GM18870 (cell line): Measurements from ENCODE around the gene ZNF438.

Experiments used
- ATAC-seq: cut with Tn5 transposase; IDR thresholded peaks from one replicate; pipeline ENCODE4 v1.9.1; 2021; ENCODE audit warnings: moderate library complexity; ENCODE audit not compliant: unreplicated experiment

The ZNF438 gene

DNA sequence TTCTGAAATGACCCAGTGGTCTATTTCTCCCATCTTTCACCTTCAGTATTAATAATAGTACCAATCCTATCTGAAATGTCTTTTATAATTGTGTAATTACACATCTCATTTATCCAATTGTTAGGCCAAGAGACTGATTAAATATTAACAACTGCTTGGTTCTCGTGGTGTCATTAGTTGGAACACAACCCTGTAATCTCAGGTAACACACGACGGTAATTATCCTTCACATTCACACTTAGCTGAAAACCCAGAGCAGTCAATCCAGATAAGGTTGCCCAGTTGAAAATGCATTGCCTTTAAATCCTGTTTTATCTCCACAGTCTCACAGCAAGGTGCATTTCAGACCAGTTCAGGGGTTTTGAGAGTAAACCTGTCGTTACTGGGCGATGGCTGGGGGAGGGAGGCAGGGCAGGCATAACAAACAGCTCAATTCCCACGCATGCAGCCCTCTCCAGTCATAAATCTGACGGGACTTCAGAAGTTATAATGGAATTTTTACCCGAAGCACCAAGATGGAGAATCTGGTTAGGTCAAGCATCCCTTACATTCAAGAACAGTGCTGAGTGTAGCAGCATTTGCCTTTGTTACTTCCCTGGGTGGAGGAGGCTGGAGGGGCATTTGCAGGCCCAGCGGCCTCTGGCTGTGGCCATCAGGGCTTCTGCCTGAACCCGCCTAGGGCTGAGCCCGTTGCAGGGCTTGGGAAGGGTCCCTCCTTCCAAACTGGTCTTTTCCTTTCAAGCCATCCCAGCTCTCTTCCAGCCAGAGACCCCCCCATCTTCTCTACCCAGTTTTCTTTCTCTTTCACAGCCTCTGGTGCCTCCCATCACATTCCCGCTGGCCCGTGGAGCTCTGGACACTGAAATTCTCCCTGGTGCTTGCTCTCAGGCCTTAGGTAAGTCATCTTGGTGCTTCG, 201.1 kb downstream of the ZNF438 start:
- no peak for ATAC-seq

GRCh38 chr10:30829901-30830300, 201.8 kb downstream of the ZNF438 start:
- no peak for ATAC-seq

- ATAC-seq, result no peak
Measured at GRCh38 chr10:30828680-30829079, 203.0 kb downstream of the ZNF438 start.

GRCh38 chr10:30828164-30828563, 203.5 kb downstream of the ZNF438 start:
- no peak for ATAC-seq

GRCh38 chr10:30827531-30828120, 204.0 kb downstream of the ZNF438 start:
- ATAC-seq, result no peak

GRCh38 chr10:30826679-30827078, 205.0 kb downstream of the ZNF438 start:
- no peak for ATAC-seq

DNA sequence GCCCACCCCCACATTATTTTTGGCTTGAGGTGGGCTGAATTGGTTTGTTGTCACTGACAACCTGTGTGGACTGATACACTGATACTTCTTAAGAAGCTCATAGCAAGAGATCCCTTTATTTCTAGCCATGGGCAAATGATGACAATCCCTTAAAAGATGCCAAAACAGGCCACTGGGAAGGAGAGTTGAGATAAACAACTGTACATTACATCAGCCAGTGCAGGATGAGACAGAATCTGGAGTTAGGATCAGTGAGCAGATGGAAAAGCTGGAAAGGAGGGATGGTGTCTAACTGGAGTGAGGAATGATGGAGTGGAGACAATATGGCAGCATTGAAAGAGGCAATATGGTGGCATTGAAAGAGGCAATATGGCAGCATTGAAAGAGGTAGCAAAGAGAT, 206.2 kb downstream of the ZNF438 start:
- no peak for ATAC-seq

GRCh38 chr10:30825022-30825421, 206.6 kb downstream of the ZNF438 start:
- no peak for ATAC-seq

DNA sequence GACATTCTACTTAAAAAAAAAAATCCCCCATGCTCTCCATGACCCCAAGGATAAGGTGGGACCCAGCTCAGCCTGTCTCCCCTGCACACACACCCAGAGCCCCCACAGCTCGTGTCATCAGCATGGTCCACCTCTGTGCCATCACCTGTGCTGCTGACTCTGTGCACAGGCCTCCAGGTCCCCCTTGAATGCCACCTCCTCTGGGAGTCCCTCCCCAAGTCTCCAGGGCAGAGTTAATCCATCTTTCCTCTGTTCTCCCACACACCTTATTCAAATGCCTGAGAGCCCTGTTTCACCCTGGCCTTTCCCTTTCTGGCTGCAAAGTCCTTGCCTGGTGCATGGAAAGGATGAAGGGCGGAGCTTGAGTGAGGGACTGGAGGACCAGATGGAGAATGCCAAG, 208.0 kb downstream of the ZNF438 start:
- no peak for ATAC-seq

DNA sequence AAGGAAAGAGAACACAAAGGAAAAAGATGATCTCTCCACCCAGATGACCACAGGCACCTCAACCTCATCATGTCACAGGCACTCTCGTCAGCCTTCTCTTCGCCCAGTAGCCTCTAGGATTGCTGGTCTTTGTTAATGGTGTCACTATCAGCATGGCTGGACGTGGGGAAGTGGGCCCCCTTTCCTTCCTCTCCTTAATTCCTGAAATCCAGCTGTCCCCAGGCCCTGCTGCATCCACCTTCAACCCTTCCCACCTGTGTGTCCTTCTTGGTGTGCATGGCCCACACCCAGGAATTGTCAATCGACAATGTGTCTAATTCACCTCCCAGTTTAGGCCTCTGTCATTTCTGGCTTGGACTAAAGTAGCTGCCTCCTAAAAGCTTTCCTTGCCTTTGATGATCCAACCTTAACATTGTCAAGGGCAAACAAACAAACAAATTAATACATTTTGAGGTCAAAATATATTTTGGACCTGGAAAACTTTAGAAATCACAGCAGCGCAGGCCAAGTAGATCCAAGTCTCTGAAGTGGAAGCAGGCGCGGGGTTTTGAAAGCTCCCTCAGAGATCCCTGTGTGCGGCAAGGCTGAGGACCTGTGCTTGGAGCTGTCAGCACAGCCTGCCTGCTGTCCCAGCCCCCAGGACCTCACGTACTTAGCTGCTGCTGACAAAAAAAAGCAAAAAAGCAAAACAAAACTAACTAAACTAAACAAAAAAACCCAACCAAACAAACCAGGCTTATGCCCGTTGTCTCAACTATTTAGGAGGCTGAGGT, 208.8 kb downstream of the ZNF438 start:
- no peak for ATAC-seq

GRCh38 chr10:30821994-30822692, 209.5 kb downstream of the ZNF438 start:
- ATAC-seq, result no peak

GRCh38 chr10:30821261-30821993, 210.2 kb downstream of the ZNF438 start:
- no peak for ATAC-seq

DNA sequence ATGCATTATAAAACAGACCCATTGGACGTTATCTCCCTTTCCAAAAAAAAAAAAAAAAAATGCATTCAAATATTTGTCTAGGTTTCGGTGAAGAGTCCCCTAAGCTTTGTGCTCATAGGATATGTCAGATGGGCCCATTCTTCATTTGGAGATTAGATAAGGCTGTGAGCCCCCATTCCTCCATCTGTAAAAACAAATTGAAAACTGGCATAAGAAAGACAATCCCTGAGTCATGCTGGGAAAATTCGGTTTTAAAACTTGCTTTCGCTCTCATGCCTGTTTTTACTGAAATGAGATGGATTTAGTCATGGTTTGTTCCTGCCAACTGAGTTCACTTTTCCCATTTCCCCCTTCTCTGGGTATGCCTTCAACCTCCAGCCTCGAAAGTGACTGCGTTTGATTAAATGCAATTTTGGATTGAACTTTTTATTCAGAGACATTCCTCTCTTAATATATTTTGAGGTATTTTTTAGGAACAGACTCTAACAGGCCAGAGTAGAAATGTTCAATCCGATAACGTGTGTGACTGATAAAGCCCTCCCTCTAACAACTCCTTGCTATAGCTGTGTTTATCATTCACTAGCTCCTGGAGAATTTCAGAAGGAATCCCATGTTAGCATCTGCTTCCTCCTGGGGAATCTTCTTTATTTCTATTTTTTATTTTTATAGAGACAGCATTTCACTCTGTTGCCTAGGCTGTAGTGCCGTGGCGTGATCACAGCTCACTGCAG, 211.2 kb downstream of the ZNF438 start:
- no peak for ATAC-seq

GRCh38 chr10:30819341-30820181, 212.1 kb downstream of the ZNF438 start:
- no peak for ATAC-seq

- ATAC-seq, result no peak
Measured at GRCh38 chr10:30818854-30819253, 212.8 kb downstream of the ZNF438 start.

DNA sequence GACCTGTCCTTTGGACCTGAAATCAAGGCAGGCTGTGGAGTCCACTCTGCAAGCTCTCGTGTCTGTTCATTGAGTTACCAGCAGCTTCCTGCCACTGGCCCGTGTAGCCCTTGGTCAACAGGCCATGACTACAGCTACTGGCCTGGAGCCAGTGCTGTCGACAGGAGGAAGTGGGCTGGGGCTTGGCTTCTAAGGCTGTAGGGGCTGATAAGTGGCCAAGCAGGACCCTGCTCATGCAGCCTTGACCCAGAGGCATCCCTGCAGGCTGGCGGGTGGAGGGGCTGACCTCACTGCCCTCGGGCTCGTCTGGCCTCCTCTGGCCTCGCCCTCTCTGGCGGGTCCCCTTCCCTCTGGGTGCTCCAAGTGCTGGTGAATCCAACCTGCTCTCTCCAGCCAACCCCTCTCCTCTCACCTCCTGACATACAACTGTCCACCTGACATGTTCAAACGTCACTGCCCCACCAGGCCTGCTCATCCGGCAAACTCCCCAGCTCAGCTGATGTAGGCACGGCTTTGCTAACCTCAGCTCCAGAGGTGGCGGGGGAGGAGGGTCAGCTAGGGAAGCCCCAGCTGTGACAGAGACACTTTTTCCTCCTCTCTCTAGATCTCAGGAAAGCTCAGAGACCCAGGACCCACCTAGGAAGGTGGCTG, 213.5 kb downstream of the ZNF438 start:
- no peak for ATAC-seq

GRCh38 chr10:30817541-30817940, 214.1 kb downstream of the ZNF438 start:
- ATAC-seq, result no peak

GRCh38 chr10:30816820-30817171, 214.9 kb downstream of the ZNF438 start:
- no peak for ATAC-seq
